Measurements from ENCODE around the gene TARDBP. TPM values are rescaled to one million over a fixed set of nuclear protein-coding genes. Genes with fewer than 3 reads are reported as not detected.
"Not testable (repeated sequence)": the region's sequence is repeated elsewhere in the genome, so short reads cannot be mapped to it uniquely, and the experiment has no call there.

The TARDBP gene
- total RNA-seq, 2 donors from 2014 or later = 121 to 135 TPM

DNA sequence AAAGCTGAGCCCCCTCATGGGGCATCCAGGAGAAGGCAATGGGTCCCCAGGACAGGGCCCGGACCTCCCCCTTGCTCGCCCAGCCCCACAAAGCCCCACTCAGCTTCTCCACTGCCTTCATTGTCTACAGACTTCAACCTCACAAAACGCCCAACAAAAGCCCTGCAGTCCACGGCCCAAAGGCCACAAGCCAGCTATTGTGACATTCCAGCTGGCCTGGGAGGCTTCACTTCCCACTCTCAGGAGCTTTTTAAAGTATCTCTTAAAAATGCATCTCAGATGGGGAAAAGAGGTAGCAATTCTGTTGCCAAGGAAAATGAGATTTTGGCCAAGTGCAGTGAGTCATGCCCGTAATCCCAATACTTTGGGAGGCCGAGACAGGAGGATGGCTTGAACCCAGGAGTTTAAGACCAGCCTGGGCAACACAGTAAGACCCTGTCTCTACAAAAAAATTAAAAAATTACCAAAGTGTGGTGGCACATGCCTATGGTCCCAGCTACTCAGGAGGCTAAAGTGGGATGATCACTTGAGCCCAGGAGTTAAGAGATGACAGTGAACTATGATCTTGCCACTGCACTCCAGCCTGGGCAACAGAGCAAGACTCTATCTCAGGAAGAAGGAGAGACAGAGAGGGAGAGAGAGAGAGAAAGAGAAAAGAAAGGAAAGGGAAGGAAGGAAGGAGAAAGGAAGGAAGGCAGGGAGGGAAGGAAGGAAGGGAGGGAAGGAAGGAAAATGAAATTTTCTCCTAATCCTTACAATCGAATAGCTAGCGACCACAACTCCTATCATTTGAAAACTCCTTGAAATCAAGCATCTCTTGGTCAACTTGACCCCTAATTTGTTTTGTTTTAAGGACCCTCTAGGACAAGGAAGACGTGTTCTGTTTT is 31.4 kb upstream of the TARDBP start:
- ATAC-seq (no peak), DNase-seq (no peak)
- H3K4me1 Mint-ChIP-seq = peaks cover 2% of the 10 kb centered on the region
- H3K27ac Mint-ChIP-seq = no peak overlapping the region
- no peaks in the 10 kb centered on the region for H3K9me3 ChIP-seq (ENCODE audit: control insufficient read depth, low read length, poor library complexity, severe bottlenecking)
- H3K4me3 Mint-ChIP-seq = peak overlapping the region; percentile 9
- peaks cover 4% of the 10 kb centered on the region for H3K36me3 Mint-ChIP-seq (ENCODE audit: low read depth)
- H3K27me3 Mint-ChIP-seq = peaks cover 39% of the 10 kb centered on the region

DNA sequence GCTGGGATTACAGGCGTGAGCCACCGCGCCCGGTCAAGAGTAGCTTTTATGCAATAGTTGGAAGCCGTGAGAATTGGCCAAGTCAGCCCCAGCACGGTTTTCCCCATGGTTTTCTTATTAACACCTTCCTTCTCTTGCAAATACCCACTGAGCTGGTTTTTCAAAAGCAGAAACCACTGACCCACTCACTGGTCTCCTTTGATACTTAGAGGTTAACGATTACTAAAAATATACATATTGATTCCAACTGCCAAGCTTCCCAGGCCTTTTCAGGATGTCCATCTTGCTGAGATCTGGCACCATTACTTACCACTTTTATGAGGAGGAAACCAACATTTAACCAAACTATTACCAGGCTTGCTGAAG is 25.9 kb upstream of the TARDBP start:
- peaks cover 4% of the 10 kb centered on the region for H3K4me1 Mint-ChIP-seq
- no peak overlapping the region for H3K4me3 Mint-ChIP-seq
- no peaks in the 10 kb centered on the region for H3K36me3 Mint-ChIP-seq (ENCODE audit: low read depth)
- H3K27me3 Mint-ChIP-seq = peaks cover 8% of the 10 kb centered on the region
- ATAC-seq = no peak
- no peak for DNase-seq
- no peaks in the 10 kb centered on the region for H3K9me3 ChIP-seq (ENCODE audit: control insufficient read depth, low read length, poor library complexity, severe bottlenecking)
- H3K27ac Mint-ChIP-seq = no peak overlapping the region

DNA sequence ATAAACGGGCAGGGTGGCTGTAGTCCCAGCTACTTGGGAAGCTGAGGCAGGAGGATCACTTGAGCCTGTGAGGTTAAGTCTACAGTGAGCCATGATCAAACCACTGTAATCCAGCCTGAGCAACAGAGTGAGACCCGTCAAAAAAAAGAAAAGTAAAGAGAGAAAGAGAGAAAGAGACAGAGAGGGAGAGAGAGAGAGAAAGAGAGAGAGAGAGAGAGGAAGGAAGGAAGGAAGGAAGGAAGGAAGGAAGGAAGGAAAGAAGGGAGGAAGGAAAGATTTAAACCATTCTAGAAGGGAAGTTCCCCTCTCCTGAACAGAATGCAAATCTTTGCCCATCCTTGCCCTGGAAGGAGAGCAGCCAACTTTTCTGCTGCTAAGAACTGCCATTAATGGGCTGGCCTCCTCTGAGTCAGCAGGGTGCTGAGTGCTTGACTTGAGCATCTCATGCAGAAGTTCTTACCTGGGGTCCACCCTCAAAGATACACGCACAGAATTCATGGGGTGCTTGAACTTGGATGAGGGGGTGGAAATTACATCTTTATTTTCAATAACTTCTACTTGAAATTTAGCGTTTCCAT is 24.5 kb upstream of the TARDBP start:
- H3K27me3 Mint-ChIP-seq = no peaks in the 10 kb centered on the region
- H3K27ac Mint-ChIP-seq = no peak overlapping the region

DNA sequence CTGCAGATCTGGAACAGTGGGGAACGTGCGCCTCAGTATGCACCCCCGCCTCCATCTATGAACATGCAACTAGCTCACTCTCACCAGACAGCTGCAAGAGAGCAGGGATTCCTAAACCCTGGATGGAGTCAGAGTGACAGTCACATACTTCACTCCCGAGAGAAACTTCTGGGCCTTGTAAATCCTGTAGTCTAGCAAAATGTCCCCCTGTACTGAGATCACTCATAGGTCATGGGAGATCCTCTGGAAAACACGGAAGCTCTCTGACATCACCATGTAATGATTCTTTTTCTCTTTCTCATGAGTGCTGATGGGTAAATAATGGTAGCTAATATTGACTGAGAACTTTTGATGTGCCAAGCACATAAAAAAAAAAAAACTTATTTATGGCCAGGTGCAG is 23.4 kb upstream of the TARDBP start:
- peaks cover 2% of the 10 kb centered on the region for H3K36me3 Mint-ChIP-seq (ENCODE audit: low read depth)
- ATAC-seq (no peak), DNase-seq (no peak)
- H3K27ac Mint-ChIP-seq = no peak overlapping the region
- H3K4me1 Mint-ChIP-seq = peaks cover 4% of the 10 kb centered on the region
- H3K4me3 Mint-ChIP-seq = no peak overlapping the region
- no peaks in the 10 kb centered on the region for H3K27me3 Mint-ChIP-seq
- H3K9me3 ChIP-seq (ENCODE audit: control insufficient read depth, low read length, poor library complexity, severe bottlenecking) = no peaks in the 10 kb centered on the region

More for the DNA sequence above, 24.5 kb upstream of the TARDBP start:
- DNase-seq = no peak
- H3K9me3 ChIP-seq (ENCODE audit: control insufficient read depth, low read length, poor library complexity, severe bottlenecking) = no peaks in the 10 kb centered on the region
- ATAC-seq = no peak
- Mint-ChIP-seq H3K4me1 (peaks cover 4% of the 10 kb centered on the region), H3K36me3 (ENCODE audit: low read depth) (peaks cover 2% of the 10 kb centered on the region), H3K4me3 (no peak overlapping the region)

DNA sequence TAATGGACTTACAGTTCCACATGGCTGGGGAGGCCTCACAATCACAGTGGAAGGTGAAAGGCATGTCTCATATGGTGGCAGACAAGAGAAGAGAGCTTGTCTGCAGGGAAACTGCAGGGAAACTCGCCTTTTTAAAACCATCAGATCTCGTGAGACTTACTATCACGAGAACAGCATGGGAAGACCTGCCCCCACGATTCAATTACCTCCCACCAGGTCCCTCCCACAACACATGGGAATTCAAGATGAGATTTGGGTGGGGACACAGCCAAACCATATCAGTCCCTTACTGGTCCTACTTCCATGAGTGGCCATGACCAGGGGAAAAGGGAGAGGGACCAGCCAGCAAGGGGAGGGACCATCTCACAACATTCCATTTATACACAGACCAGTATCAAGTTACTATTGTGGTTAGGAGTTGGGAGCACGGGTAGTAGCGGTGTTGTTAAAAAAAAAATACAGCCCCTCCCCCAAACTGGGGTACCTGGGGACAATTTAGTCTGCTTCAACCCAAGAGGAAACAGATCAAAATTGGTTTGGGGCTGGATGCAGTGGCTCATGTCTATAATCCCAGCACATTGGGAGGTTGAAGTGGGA is 22.4 kb upstream of the TARDBP start:
- H3K4me3 Mint-ChIP-seq; H3K27ac Mint-ChIP-seq; H3K4me1 Mint-ChIP-seq; H3K27me3 Mint-ChIP-seq; H3K9me3 ChIP-seq (ENCODE audit: control insufficient read depth, low read length, poor library complexity, severe bottlenecking); ATAC-seq; DNase-seq; H3K36me3 Mint-ChIP-seq (ENCODE audit: low read depth): not testable (repeated sequence)

DNA sequence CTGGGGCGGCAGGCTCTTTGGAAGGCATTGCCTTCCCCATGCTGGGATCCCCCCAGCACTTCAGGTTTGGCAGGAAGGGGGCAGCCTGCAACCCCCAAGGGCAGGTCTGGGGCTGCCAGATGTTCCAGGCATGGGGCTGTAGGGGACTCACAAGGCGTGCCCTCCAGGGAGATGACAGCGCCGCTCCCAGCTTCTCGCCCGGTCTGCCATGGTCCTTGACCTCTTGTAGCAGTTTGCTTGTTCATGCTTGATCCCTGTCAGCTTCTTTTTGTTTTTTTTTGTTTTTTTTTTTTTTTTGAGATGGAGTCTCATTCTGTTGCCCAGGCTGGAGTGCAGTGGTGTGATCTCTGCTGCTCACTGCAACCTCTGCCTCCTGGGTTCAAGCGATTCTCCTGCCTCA is 21.6 kb upstream of the TARDBP start:
- DNase-seq (no peak), ATAC-seq (no peak)
- Mint-ChIP-seq H3K36me3 (ENCODE audit: low read depth) (peaks cover 2% of the 10 kb centered on the region), H3K4me3 (no peak overlapping the region), H3K4me1 (peaks cover 4% of the 10 kb centered on the region), H3K27ac (no peak overlapping the region), H3K27me3 (no peaks in the 10 kb centered on the region)
- no peaks in the 10 kb centered on the region for H3K9me3 ChIP-seq (ENCODE audit: control insufficient read depth, low read length, poor library complexity, severe bottlenecking)

DNA sequence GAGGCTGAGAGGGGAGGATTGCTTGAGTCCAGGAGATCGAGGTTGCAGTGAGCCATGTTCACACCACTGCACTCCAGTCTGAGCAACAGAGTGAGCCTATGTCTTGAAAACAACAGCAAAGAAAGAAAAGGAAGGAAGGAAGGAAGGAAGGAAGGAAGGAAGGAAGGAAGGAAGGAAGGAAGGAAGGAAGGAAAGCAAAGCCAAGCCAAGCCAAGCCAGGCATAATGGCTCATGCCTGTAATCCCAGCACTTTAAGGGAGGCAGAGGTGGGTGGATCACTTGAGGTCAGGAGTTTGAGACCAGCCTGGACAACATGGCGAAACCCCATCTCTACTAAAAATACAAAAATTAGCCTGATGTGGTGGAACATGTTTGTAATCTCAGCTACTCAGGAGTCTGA is 20.4 kb upstream of the TARDBP start:
- not testable (repeated sequence) for H3K27ac Mint-ChIP-seq; H3K36me3 Mint-ChIP-seq (ENCODE audit: low read depth); H3K4me3 Mint-ChIP-seq; H3K4me1 Mint-ChIP-seq; H3K9me3 ChIP-seq (ENCODE audit: control insufficient read depth, low read length, poor library complexity, severe bottlenecking); ATAC-seq; DNase-seq; H3K27me3 Mint-ChIP-seq

DNA sequence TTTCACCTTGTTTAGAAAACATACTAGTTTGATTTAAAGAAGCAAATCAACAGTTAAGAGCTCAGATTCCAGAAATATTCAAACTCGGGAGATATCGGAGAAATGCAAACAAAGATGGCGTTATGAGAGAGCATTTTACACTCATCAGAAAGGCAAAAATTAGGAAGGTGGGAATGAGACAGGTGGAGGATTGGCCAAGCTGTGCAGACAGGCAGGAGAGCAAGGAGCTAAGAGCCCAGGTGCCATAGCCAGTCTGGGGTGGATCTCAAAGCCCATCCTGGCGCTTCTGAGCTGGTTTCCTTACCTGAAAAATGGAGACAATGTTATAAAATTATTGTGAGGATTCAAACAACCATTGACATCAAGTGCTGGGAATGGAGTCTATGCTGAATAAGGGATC is 19.6 kb upstream of the TARDBP start:
- Mint-ChIP-seq H3K27ac (no peak overlapping the region), H3K4me1 (peaks cover under 1% of the 10 kb centered on the region), H3K4me3 (no peak overlapping the region), H3K27me3 (no peaks in the 10 kb centered on the region), H3K36me3 (ENCODE audit: low read depth) (peaks cover 2% of the 10 kb centered on the region)
- no peaks in the 10 kb centered on the region for H3K9me3 ChIP-seq (ENCODE audit: control insufficient read depth, low read length, poor library complexity, severe bottlenecking)
- no peak for ATAC-seq
- no peak for DNase-seq

DNA sequence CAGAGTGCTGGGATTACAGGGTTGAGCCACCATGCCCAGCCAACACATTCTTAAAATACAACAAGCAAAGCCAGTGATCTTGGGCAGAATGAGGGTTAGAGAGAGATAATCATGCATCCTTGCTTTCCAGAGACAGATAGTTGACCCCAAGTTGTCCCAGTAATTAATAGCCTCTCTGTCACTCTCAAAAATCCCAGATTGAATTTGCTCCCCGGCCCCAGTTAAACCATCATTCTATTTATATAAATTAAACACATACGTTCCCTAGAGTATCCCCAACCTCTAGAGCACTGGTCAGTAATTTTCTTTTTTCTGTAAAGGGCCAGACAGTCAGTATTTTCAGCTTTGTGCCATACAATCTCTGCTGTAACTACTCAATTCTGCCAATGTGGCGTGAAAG is 16.4 kb upstream of the TARDBP start:
- no peak overlapping the region for H3K27ac Mint-ChIP-seq
- ATAC-seq (no peak), DNase-seq (no peak)
- no peak overlapping the region for H3K4me3 Mint-ChIP-seq
- no peaks in the 10 kb centered on the region for H3K4me1 Mint-ChIP-seq
- H3K36me3 Mint-ChIP-seq (ENCODE audit: low read depth) = peaks cover 2% of the 10 kb centered on the region
- no peaks in the 10 kb centered on the region for H3K9me3 ChIP-seq (ENCODE audit: control insufficient read depth, low read length, poor library complexity, severe bottlenecking)
- H3K27me3 Mint-ChIP-seq = no peaks in the 10 kb centered on the region

DNA sequence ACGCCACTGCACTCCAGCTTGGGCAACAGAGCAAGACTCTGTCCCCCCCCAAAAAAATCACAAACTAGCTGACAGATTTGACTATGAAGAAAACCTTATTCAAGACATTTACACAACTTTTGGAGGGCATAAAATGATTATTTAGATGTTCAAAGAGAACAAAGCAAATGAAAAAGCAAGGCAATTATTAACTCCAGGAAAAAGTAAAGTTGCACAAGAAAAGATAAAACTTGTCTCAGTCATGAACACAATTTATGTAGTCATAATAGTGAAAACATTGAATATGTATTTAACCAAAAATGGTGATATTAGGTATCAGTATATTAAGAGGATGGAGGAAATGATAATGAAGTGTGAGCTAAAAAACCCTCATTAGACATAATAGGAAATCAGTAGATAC is 11.9 kb upstream of the TARDBP start:
- Mint-ChIP-seq H3K27me3 (no peaks in the 10 kb centered on the region), H3K27ac (no peak overlapping the region), H3K4me1 (no peaks in the 10 kb centered on the region), H3K36me3 (ENCODE audit: low read depth) (no peaks in the 10 kb centered on the region), H3K4me3 (no peak overlapping the region)
- no peaks in the 10 kb centered on the region for H3K9me3 ChIP-seq (ENCODE audit: control insufficient read depth, low read length, poor library complexity, severe bottlenecking)
- no peak for DNase-seq
- ATAC-seq = no peak

DNA sequence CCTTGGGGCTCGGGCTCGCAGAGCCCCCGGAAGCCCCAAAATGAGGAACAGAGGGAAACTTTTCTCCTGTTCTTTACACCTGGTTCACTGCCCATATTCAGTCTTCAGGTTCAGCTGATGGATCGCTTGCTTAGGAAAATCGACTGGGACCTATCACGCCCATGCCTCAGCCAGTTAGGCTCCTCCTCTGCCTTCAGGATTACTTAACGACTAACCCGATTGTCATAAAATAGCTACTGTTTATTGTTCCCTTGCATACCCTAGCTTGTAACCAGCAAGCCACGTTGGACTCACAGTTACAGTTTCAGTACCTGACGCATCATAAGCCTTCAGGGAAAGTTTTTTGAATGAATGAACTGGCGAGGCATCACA is 692 bp downstream of the TARDBP start:
- no peaks in the 10 kb centered on the region for H3K9me3 ChIP-seq (ENCODE audit: control insufficient read depth, low read length, poor library complexity, severe bottlenecking)
- ATAC-seq (peak; percentile 0), DNase-seq (no peak)
- Mint-ChIP-seq H3K4me3 (peak overlapping the region; percentile 91), H3K4me1 (peaks cover 22% of the 10 kb centered on the region), H3K27me3 (no peaks in the 10 kb centered on the region), H3K27ac (peak overlapping the region; percentile 94), H3K36me3 (ENCODE audit: low read depth) (no peaks in the 10 kb centered on the region)

DNA sequence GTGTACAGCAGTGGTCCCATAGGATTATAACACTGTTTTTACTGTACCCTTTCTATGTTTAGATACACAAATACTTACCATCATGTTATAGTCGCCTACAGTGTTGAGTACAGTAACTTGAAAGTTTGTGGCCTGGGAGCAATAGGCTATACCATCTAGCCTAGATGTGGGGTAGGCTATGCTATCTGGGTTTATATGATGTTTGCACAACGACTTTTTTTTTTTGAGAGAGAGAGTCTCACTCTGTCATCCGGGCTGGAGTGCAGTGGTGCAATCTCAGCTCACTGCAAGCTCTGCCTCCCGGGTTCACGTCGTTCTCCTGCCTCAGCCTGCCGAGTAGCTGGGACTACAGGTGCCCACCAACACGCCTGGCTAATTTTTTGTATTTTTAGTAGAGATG is 6.9 kb downstream of the TARDBP start:
- H3K4me1 Mint-ChIP-seq = peaks cover 35% of the 10 kb centered on the region
- ATAC-seq; H3K36me3 Mint-ChIP-seq (ENCODE audit: low read depth); H3K4me3 Mint-ChIP-seq; H3K27me3 Mint-ChIP-seq; H3K9me3 ChIP-seq (ENCODE audit: control insufficient read depth, low read length, poor library complexity, severe bottlenecking); DNase-seq: not testable (repeated sequence)
- peak overlapping the region; percentile 75 for H3K27ac Mint-ChIP-seq

DNA sequence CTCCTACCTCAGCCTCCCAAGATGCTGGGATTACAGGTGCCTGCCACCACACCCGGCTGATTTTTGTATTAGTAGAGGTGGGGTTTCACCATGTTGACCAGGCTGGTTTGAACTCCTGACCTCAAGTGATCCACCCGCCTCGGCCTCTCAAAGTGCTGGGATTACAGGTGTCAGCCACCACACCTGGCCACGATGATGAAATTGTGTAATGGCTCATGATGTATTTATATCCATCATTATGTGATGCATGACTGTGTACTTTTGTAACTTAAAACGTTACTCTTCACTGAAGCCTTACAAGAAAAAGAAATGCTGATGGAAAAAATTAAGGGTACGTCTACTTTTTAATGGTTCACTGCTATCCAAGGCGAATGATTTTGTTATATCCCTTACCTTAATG is 7.5 kb downstream of the TARDBP start:
- no peaks in the 10 kb centered on the region for H3K9me3 ChIP-seq (ENCODE audit: control insufficient read depth, low read length, poor library complexity, severe bottlenecking)
- Mint-ChIP-seq H3K27me3 (no peaks in the 10 kb centered on the region), H3K4me3 (no peak overlapping the region), H3K36me3 (ENCODE audit: low read depth) (peaks cover 11% of the 10 kb centered on the region), H3K4me1 (peaks cover 31% of the 10 kb centered on the region), H3K27ac (peak overlapping the region; percentile 75)
- DNase-seq = no peak
- ATAC-seq = no peak
